HG03066 (cell line): ENCODE results near the gene CHST15.
"Not testable (repeated sequence)": the region's sequence is repeated elsewhere in the genome, so short reads cannot be mapped to it uniquely, and the experiment has no call there.

Source experiments
- ATAC-seq: cut with Tn5 transposase; IDR thresholded peaks from one replicate; pipeline ENCODE4 v1.9.1; 2021; ENCODE audit warnings: low read depth; ENCODE audit not compliant: unreplicated experiment

The CHST15 gene

DNA sequence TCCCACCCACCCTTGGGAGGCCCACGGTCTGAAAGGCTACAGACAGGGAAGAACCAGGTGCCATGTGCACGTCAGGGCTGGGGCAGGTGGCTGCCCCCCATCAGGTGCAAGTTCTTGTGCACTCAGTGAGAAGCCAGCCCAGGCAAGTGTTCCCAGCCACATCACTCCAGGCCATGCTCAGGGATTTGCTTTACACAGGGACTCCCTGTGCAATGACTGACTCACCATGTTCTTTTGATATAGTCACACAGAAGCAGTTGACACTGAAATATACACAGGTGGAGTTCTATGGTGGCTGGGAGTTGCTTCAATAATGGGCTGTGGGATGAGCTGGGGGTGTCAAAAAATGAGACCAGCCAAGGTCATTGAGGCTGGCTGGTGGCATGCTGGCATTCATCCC is 8.0 kb upstream of the CHST15 start:
- no peak for ATAC-seq

DNA sequence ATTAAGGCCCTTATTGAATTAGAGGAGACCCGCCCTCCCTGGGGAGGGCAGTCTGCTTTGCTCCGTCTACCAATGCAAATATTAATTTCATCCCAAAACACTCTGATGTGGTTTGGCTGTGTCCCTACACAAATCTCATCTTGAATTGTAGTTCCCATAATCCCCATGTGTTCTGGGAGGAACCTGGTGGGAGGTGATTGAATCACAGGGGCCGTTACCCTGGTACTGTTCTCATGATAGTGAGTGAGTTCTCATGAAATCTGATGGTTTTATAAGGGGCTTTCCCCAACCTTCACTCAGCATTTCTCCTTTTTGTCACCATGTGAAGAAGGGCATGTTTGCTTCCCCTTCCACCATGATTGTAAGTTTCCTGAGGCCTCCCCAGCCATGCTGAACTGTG is 7.3 kb upstream of the CHST15 start:
- ATAC-seq = not testable (repeated sequence)

DNA sequence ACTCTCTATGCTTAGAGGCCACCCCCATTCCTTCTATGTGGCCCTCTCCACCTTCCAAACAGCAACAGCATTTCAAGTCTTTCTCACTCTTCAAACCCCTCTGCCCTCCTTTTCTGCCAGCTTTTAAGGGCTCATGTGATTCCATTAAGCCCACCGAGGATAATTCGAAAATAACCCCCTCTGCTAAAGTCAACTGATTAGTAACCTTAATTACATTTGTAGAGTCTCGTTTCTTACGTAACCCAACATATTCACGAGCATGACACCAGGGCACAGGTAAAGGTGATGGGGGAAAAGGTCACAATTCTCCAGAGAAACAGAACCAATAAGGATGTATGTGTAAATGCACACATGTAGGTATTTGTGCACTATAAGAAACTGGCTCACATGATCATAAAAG is 6.7 kb upstream of the CHST15 start:
- ATAC-seq = no peak

DNA sequence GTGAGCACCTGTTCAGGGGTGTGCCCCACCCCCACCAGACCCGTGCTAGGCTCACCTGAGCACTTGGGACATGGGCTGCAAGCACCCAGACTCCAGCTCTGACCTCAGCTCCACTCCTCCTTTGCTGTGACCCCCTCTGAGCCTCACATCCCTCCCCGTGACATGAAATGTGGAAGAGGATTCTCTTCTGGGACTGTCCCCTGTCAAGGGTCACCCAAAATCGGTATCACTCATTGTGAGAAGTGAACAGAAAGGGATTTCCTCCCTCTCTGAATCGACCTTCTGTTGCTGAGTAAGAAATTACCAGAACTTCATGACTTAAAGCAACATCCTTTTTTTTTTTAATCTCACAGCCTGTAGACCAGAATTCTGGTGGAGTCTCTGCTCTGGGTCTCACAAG is 6.2 kb upstream of the CHST15 start:
- no peak for ATAC-seq

DNA sequence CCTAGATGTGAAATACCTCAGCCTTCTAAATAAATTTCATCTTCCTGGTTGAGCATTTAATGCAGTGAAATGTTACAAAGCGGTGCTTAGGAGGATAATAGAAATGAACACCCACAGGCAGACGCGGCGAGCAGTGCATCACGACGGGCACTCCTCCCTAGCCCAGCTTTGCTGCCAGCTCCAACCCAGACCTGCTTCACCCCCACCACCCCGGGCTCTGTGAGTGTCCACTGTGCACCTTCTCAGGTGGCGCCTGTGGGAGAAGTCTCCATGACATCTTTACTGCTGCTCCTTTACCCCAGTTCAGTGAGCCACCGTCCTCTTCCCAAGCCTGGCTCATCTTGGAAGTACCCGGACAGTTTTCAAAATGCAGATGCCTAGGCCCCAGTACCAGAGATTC is 5.2 kb upstream of the CHST15 start:
- ATAC-seq = no peak

DNA sequence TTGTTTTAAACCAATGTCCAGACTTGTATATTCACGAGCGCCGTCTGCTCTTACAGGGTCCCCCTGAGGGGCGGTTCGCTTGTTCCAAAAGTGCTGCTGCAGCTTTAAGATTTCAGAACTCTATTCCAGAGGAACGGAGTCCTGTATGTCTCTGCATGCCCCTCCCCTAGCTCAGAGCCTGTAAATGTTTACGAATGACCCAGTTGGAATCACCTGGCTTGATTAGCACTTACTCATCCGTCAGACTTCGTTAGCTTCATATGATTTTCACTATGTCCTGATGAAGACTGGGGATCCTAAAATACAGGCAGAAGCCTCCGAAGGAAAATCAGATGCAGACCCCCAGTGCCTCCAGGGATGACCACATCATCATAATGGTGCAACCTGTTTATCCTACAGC is 4.5 kb upstream of the CHST15 start:
- no peak for ATAC-seq

DNA sequence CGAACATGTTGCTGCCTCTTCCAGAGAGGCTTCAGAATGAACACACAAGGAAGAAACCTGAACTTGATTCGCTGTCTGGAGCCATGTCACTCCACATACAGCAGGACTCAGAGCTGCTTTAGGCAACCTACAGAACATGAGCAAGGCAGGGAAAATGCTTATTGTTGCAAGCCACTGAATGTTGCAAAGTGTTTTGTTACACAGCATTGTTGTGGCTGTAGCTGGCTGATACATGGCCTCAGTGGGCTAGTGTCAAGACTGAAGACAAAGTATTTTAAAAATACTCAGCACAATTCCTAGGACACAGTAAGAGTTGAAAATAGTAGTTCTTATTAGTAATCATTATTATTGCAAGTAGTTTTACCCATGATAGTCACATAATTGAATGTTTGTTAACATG is 3.1 kb upstream of the CHST15 start:
- no peak for ATAC-seq

DNA sequence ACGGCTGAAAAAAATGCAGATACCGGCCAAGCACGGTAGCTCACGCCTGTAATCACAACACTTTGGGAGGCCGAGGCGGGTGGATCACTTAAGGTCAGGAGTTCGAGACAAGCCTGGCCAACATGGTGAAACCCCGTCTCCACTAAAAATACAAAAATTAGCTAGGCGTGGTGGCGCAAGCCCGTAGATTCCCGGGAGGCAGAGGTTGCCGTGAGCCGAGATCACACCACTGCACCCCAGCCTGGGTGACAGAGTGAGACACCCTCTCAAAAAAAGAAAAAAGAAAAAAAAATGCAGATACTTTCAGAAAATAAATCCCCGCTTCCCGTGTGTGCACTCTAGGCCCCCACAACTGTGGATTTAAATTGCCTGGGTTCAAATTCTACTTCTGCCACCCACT is 2.4 kb upstream of the CHST15 start:
- ATAC-seq = not testable (repeated sequence)

DNA sequence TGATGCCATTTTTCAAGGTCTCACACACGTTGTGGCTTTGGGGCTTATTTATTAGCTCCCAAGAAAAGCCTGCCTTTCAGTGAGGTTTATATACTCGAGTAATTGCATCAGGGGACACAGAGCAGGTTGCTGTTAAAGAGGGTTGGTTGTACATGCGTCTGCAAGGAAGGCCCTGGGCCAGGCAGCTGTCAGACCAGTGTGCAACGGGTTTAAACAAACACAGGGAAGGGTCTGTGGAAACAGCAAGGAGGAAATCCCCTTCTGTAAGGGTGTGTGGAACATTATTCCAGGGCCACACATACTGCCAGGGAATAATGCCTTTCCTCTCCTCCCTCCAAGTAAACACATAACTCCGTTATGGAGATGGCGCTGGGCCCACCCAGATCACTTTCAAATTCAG is 1.7 kb upstream of the CHST15 start:
- no peak for ATAC-seq

DNA sequence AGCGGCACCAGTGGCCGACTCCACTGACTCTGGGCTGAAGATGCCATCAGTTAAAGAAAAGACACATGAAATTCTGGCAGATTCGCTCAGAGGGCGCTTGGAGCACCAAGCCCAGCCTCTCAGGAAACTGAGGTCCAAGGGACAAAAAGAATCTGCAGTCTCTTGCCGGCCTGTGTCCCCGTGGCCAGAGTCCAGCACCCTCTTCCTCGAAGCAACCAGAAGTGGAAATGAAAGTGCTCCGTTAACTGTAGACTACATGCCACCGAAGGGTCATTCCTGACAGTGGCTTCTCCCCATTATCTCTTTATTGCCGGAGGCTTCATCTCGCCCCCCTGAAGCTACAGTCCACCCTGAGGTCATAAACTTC is 1.0 kb upstream of the CHST15 start:
- ATAC-seq = no peak

DNA sequence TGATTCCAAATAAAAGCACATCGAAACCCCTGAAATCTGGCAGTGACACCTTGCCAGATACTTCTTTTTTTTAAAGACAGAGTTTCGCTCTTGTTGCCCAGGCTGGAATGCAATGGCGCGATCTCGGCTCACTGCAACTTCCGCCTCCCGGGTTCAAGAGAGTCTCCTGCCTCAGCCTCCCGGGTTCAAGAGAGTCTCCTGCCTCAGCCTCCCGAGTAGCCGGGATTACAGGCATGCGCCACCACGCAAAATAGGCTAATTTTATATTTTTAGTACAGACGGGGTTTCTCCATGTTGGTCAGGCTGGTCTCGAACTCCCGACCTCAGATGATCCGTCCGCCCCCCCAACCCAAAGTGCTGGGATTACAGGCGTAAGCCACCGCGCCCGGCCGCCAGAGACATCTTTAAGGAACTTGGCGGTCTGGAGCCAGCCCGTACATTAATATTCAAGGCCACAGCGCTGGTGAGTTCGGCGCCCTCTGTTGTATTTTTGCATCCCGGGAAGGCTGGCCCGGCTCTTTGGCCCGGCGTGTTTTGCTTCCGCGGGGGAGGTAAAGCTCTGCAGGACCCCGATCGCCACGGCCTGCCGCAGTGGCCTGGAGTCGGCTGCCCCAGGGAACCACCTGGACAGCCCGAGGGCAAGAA is 498 bp upstream of the CHST15 start:
- ATAC-seq = not testable (repeated sequence)

DNA sequence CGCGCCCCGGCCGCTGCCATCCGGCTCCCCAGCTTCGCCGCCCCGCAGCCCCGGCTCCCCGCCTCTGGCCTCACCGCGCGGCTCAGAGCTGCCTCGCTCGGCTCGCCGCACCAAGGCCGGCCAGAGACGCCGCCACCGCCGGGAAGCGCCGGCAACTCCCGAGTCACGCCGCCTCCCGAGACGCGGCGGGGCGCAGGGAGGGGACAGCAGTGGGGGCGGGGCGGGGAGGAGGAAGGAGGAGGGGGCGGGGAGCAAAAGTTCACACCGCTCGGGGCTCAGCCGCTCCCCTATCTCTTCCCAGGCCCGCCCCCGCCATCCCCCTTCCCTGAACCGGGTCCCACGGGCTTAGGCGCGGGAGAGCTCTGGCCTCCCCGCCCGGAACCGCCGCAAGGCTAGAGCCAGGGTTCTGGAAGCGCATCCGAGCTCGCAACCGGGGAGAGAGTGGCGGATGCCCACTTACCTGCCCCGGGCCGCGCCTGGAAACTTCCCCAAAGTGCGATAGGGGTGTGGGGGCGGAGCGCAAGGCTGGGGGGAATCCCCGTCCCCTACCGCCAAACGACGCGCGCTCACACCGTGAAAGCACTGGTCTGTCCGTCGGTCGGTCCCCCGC is 1.0 kb downstream of the CHST15 start:
- no peak for ATAC-seq

DNA sequence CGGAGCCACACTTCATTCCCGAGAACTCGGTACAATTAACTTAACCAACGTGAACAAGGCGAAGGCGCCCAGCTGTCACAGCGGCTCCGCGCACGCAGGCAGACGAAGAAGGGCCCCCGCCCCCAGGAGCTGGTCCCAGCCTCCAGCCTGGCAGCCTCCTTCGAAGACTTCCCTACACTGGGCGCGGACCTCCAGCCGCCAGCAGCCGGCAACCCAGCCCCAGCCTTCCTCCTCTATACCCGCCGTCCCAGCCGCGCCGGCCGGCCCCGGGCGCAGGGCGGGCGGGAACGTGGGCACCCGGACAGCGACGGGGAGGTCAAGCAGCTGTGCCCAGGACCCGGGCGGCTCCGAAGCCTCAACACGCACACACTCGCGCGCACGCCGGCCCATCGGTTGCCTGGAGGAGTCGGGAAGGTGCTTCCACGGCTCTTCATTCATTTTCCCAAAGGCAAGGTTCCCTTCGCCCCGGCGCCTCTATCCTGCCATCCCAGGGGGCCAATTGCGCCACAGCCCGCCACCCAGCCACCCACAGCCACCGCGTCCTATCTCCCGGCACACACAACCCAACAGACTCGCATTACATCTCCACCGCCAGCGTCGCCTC is 1.6 kb downstream of the CHST15 start:
- no peak for ATAC-seq

DNA sequence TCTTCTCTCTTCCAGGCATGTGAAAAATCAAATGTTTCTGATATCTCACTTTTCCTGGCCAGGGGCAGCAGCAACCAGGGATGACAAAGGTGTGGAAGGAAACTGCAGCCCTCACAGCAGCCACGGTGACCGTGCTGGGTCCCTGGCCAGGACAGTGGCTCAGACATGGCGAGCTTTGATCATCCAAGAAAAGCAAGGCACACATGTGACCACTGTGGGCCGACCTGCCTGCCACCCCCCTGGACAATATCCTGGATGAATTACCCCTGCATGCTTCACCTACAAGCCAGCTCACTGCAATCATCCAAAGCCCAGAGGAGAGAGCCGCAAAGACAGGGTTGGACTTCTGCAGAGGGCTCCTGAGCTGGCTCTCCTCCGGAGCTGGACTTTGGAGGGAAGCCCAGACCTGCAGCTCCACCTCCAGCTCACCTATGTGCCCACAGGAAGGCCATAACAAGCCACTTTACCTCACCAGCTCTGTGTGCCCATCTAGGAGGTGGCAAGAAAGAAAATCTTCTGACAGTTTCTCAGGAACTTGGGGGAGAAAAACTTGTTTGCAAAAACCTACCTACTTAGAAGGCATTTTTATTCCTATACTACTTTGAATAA is 2.7 kb downstream of the CHST15 start:
- no peak for ATAC-seq

DNA sequence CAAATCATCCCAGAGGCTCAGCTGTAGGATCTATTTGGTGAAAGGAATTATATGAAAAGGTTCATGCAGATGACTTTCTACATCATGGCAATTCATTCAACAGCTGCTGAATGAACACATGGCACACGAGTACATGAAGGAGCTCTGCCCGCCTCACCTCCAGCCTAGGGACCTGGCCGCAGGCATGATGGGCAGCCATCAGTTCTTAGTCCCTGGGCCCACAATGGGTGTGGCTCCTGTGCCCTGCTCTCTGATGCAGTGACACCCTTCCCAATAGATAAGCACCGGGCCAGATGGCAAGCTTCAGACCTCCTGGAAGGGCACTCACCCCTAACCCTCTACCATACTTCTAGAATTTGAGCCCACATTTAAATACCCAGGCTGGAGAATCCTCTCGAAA is 3.5 kb downstream of the CHST15 start:
- ATAC-seq = no peak

DNA sequence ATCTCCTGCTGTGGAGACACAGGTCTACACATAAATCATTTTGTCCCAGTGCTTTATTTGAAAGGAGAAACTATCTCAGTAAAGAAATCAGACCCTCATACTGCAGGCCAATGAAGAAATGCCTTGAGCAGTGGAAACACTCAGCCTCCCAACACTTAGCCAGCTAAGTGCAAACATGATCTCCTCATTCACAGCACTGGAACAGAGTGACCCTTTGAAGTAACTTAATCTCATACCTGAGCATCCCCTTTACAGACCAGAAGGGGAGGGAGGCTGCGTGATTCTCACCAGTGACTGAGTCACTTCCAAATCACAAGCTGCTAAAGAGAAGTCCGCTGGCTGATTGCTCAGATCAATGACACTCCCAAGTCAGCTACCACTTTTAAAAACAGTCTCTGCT is 4.5 kb downstream of the CHST15 start:
- no peak for ATAC-seq

DNA sequence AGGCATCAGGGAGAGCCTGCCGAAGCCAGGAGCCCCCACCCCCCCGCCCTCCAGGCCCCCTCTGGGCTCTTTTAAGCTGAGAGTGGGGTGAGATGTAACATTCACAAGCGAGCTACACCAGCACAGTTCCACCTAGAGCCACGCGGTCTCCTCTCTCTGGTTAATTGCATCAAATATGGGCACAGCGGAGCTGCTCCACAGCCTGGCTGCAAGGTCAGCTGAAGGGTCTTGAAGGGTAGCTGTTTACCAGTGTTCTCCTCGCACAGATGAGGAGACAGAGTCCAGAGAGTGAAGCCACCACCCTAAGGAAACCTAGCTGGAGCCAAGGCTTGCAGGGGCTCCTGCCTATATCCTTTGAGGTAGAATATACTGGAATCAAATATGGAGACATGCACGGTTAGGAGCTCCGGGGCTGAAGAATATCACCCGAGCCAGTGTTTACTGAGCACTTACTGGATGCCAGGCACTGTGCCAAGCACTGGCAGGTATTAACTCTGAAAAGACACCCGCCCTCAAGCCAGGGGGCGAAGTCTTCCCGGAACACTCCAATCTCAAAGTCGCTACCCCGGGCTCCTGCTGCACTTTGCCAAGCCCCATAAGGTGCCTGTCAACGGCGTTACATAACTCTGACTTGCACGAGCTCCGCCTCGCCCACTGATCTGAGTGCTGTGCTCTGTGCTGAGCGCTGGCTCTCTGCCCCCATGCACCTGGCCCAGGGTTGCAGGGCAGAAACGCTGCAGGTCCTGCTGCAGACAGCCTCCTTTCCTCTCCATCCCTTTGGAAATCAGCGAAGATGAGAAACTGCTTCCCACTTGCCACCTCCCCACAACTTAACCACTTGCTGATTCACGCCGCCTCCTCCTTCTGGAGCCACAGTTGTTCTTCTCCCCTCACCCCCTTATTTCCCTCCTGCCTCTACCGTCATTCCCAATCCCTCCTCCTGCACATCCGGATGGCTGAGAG is 5.4 kb downstream of the CHST15 start:
- no peak for ATAC-seq

DNA sequence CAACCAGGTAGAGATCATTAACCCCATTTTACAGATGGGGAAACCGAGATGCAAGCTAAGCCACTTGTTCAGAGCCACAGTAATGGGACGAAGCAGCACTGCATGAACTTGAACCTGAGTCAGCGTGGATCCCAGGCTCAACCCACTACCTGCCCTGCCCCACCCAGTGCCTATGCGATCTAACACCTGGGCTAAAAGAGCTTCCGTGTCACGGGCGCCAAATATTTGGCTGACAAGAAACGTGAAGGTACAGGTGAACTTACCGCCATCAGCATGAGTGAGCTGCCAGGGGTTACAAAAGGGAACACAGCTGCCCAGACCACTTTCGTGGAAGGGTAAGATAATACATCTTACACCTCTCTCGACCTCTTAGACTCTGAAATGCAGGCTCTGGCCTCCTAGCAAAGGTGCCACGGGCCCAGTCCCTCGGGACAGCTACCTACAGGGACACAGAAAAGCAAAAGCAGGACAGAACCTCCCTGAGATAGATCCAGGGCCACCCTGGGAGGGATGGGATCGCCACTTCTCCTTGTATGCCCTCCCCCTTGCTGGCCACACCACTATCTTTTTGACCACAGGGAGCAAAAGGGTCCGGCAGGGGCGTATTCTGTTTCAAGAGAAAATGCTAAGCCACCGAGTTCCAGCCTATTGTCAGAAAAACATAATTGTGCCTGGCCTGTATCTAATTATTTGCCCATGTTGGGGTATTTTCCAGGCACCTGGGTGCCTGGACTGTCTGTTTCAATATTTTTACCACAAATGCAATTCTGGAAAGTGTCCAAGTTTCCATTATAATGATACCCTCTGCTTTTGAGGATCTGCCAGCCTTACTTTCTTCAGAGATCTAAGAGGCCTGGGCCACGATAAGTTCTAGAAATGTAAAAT is 6.4 kb downstream of the CHST15 start:
- ATAC-seq = no peak

DNA sequence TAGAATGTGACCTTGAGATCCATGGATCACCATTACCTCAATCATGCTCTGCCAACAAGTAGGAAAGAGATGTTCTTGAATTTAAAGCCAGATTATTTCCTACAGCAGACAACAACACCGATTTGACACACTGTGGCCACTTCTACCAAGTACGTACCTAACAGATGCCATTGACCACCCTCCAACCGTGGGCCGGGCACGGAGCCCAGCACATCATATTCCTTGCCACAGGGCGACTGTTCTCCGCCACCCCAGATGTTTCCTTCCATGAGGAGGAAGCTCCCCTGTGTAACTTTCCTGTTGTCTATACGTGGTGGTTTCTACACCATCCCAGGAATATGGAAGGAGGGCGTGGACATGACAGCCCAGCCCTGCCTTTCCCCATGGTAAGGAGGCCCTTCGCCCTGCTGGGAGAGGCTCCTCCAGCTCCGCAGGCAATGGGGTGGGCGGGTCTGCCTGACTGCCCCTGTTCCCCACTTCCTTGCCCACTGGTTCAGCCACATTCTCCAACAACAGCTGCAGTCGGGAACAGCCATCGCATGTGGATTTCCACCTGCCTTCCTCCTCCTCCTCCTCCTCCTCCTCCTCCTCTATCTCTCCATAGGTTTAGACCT is 7.2 kb downstream of the CHST15 start:
- ATAC-seq = no peak

DNA sequence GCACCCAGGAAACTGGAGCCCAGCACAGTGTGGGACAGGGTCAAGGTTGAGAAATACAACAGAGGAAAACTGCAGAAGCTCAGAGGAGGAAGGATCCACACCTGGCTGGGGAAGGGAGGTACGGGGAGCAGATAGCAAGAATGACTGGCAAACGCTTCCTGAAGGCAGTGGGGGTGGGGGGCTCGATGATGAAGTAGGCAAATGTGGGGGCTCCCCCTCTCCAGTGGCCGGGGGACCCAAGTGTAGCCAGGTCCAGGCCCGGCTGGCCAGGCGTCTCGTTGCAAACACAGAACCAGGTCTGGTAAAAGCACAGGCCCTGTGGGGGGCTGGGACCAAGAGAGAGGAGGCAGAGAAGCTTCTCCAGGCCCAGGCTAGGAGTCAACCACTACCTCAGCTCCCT is 7.7 kb downstream of the CHST15 start:
- no peak for ATAC-seq
